Activated CD4-positive, alpha-beta T cell treated with anti-CD3 and anti-CD28 coated beads for 24 hours (primary cell): ENCODE measurements around the gene ANO7.

Experiments used
- DNase-seq, 2 donors: peaks; one replicate each; pipeline ENCODE4 v3.0.0-alpha.2; 2020; ENCODE audit warnings: low read depth in 2 of 2

Gene ANO7

DNA sequence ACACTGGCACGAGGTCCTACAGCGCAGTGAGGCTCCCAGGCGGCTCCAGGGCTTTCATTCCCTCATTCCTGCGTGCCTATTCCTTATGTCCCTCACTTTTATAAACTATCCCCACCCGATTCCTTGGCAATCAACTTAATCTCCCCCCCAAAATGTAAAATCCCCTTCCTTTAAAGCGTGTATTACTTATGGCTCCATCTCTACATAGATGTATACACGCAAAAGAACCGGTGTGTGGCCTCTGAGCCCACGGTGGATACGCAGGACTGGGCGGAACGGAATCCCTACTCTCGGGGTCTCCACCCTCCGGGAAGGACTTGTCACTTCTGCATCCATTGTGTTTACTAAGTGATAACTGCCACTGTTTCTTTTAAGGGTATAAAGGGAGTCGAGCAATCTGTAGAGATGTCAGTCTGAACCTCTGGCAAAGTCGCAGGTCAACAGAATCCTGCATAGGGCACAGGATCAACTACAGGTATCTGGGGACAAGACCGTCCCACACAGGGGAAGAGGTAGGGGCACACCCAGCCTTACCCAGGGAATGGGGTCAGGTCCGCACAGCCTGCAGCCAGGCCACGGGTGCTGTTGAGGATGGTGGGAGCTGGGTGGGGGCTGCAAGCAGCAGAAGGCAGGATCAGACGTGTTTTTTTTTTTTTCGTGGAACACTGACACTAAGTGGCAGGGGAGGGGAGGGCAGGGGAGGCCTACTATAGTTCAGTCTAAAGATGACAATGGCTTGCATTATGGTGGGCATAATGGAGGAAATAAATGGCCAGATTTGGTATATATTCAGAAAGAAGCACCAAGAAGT lies 84.9 kb downstream of the ANO7 start:
- no peak for DNase-seq

DNA sequence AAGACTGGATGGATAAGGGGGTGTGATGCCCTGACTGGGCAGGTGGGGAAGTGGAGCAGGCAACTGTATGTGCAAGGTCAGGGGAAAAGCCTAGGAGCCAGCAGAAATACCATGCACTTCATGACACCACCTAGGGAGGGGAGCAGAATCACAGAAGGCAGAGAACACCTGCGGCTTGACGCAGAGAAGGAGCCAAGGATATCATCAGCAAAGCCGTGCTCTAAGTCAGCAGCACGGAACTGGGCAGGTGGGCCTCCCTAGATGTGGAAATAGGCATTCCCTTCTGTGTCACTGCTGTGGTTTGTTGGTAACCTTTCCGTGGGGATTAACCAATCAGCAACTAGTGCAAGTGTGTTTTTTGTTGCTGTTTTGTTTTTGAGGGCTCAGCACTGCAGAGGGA lies 85.7 kb downstream of the ANO7 start:
- no peak for DNase-seq
